CD4-positive, alpha-beta T cell treated with Interleukin-12 subunit alpha and Interleukin-12 subunit beta, for 1 hour (primary cell): ENCODE measurements around the gene TMEM176B.

Experiments
- DNase-seq: peaks from one replicate; pipeline ENCODE4 v3.0.0-alpha.2; 2020

TMEM176B gene

GRCh38 chr7:150799741-150800580 is at the start of gene TMEM176B:
TSS of gene TMEM176B (minus strand) at chr7:150800364. CDS start at chr7:150796569, 3,795 bp downstream.
- DNase-seq: no peak

DNA sequence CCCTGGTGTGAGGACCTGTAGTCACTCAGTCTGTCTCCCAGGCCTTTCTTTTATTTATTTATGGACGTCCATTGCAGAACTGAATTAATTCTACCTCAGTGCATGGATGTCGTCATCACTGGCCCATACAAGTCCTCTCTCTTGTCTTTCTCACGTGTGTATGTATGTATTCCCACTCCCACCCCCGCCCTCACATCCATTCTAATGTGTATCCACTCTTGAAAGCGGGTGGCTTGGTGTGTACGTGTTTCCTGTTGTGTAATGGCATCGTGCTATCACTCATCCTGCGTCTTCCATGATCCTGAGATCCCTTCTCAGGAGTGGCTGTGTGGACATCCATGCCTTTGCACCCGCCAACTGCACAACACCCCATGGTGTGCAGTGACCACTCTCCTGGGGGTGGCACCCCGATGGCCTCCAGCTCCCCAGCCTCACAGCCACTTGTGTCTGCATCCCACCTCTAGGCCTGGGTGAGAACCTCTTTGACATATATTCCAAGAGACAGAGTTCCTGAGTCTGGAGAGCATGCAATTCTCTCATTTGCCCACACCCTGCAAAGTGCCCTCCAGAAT is 49.1 kb upstream of the TMEM176B start:
- no peak for DNase-seq

DNA sequence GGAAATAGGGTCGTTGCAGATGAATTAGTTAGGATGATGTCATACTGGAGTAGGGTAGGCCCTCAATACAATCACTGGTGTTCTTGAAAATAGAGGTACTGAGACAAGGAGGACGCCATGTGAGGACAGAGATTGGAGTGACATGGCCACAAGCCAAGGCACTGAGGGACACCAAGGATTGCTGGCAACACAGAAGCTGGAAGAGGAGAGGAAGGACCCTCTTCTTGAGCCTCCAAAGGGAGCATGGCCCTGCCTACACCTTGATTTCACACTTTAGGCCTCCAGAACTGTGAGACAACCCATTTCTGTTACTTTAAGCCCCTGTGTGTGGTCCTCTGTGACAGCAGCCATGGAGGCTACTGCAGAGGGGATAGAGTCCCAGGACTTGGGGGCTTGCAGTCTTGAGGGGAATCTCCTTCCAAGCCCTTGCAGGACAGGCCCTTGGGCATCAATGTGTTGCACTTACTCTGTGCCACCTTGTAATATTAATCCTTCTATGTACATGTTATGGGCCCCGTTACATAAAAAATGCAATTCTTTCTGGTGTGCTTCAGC is 48.5 kb upstream of the TMEM176B start:
- DNase-seq: no peak

DNA sequence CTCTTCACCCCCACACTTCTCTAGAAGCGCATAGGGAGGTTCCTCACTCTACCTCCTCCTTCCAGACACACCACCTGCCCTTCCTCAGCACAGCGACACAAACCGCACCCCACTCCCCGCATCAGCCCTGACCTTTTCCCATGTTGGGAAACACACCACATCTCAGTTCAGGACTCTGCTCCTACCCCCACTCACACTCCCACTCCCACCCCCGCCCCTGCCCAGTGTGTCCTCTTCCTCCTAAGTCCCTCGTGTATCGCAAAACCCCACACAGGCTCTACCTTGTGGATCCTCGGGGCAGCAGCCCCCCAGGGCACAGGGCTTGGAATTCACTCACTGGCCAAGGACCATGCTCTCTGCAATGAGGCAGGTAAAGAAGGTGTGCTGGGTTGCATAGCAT is 47.9 kb upstream of the TMEM176B start:
- no peak for DNase-seq

GRCh38 chr7:150847536-150847935 is 47.4 kb upstream of the TMEM176B start:
- no peak for DNase-seq

GRCh38 chr7:150846291-150847115 is 46.3 kb upstream of the TMEM176B start:
- no peak for DNase-seq

- DNase-seq: no peak
Measured at GRCh38 chr7:150845421-150845861, 45.3 kb upstream of the TMEM176B start.

DNA sequence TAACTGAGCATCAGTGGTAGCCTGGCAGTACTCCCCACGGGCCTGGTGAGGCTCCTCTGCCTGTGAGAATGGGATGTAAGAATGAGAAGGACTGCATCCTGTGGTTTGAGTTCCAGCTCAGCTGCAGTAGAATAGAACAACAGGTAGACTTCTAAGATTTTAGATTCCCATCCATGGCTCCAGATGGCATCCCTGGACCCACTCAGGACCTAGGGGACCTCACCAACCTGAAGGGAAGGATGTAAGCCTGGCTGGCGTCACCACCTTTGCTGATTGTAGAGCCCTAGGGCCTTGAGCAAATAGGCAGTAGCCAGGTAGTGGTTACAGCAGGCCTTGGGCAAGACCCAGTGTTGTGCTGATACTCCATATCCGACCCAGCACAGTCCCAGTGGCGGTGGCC is 42.6 kb upstream of the TMEM176B start:
- DNase-seq: no peak

DNA sequence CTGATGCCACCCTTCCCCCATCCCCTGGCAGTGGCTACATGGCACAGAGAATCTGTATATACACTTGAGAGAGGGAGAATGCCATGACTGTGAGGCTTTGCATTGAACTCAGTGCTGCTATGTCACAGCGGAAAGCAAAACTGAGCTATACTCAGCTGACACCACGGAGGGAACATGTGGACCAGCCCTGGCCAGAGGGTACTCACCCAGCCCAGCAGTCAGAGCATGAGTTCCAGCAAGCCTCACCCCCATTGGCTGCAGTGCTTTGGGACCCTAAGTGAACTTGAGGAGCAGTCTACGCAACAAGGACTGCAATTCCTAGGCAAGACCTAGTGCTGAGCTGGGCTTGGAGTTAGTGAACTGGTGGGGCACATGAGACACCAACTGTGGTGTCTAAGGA is 41.9 kb upstream of the TMEM176B start:
- no peak for DNase-seq

DNA sequence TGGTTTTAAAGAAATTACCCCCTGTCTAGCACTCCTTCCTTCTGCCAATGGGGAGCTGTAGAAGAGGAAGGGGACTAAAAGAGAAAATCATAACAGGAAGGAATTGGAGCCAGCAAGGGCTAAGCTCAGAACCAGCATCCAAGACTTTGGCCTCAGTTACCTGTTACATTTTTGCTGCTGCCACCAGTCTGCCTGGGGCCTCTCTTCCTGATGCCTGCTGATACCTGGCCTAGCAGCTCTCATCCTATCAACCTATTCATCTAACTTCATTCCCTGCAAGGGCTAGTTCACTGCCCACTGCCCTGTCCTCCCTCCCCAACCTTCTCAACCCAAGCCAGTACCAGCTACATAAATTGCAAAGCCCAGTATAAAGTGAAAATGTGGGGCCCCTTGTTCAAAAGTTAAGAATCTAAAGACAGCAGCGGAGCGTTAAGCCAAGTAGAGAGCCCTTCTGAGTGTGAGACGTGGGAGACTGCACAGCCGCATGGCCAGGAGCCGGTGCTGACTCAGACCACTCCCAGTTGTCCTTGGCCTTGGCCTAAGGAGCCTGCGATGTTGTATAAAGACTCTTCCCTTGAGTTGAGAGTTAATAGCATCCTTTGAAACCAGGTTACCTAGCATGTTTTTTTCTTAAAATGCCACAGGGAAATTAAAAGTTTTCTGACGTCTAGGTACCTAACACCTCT is 38.9 kb upstream of the TMEM176B start:
- no peak for DNase-seq

- no peak for DNase-seq
Measured at GRCh38 chr7:150835702-150836280, 35.6 kb upstream of the TMEM176B start.

- no peak for DNase-seq
Measured at GRCh38 chr7:150835019-150835418, 34.9 kb upstream of the TMEM176B start.

GRCh38 chr7:150831851-150832250 is 31.7 kb upstream of the TMEM176B start:
- DNase-seq: no peak

- DNase-seq: no peak
Measured at GRCh38 chr7:150830937-150831336, 30.8 kb upstream of the TMEM176B start.

- no peak for DNase-seq
Measured at GRCh38 chr7:150829426-150829825, 29.3 kb upstream of the TMEM176B start.

- DNase-seq: no peak
Measured at GRCh38 chr7:150828384-150828783, 28.2 kb upstream of the TMEM176B start.

- DNase-seq: no peak
Measured at GRCh38 chr7:150826061-150826849, 26.1 kb upstream of the TMEM176B start.

DNA sequence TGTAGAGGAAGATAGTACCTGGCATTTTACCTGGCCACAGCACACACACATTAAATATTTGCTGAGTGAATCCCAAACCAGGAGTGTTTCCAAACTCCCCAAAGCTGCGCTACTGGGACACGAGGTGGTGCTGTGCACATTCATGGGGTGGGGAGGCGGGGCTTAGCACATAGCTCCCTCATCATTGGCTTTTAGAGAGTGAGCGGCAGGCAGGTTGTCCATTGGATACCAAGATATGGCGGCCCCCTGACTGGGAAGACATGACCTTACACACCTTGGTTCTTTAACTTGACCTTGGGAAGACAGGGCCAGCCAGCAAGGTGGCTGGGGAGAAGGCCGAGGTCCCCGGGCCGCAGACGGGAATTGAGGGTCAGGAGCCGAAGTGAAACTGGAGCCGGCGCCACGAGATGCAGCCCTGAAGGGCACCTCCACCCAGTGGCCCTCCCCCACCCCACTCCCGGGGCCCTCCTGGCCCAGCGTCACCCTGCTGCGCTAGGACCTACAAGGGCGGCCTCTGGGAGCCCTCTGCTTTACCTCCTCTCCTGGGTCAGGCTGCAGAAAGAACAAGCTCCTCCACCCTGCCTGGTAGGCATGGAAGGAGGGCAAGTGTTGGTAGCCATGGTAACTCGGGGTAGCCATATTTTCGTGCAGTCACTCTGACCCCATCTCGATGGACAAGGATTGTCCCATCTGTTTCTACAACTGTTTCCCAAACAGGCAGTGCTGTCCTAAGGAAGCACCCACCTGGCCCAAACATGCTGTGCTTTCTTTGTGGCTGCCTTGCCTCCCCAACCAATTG is 24.4 kb upstream of the TMEM176B start:
- DNase-seq: no peak

DNA sequence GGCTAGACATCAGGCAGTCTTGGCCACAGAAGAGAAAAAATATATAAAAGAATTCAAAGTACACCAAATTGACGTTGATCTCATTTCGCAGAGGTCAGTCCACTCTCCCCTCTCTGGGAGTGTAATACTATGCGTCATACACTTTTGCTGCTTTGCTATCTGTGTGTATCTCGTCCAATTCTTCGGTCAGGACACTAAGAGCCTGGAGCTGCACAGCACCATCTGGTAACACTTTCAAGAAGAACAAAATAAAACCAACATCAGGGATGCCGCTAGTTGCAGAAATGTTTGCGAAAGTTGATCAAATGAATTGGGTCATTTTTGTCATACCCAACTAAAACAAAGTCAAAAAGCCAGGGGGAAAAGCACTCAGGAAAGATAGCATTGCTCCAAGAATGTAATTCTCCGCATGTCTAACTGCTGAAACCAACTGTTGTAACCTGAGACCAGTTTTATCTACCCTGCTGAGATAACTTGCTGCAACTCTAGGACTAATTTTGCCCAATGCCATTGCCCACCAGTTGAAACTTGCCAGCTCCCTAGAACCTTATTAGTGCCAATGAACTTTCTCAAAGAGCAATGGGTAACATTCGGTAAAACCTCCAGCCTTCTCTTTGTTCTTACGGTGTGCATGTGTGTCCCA is 23.4 kb upstream of the TMEM176B start:
- DNase-seq: no peak

GRCh38 chr7:150823043-150823442 is 22.9 kb upstream of the TMEM176B start:
- DNase-seq: no peak
